GM10266 (cell line): Measurements from ENCODE around the gene ECHS1.

Experiments used
- DNase-seq: peaks from one replicate; pipeline ENCODE4 v3.0.0; 2012; ENCODE audit errors: extremely low spot score
- TF ChIP-seq, protein P1 (sequence below): IDR thresholded peaks from 2 replicates; pipeline ENCODE4 v1.5.1; 2012; ENCODE audit warnings: mild to moderate bottlenecking, low read depth; ENCODE audit not compliant: control insufficient read depth, insufficient read depth; ENCODE audit errors: missing control alignments

The ECHS1 gene

DNA sequence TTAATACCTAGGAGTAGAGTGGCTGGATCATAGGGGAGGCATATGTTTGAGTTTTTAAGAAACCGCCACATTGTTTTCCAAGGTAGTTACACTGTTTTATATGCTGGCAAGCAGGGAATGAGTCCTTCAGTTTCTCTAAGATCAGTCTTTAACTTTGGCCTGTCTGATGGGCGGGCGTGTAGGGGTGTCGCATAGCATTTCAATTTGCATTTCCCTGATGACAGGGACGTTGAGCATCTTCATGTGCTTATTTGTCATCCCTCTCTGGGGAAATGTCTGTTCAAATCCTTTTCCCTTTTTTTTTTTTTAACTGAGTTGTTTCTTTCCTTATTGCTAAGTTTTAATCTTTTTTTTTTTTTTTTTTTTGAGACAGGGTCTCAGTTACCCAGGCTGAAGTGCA, 30.6 kb upstream of the ECHS1 start:
- TF ChIP-seq, protein P1, sequence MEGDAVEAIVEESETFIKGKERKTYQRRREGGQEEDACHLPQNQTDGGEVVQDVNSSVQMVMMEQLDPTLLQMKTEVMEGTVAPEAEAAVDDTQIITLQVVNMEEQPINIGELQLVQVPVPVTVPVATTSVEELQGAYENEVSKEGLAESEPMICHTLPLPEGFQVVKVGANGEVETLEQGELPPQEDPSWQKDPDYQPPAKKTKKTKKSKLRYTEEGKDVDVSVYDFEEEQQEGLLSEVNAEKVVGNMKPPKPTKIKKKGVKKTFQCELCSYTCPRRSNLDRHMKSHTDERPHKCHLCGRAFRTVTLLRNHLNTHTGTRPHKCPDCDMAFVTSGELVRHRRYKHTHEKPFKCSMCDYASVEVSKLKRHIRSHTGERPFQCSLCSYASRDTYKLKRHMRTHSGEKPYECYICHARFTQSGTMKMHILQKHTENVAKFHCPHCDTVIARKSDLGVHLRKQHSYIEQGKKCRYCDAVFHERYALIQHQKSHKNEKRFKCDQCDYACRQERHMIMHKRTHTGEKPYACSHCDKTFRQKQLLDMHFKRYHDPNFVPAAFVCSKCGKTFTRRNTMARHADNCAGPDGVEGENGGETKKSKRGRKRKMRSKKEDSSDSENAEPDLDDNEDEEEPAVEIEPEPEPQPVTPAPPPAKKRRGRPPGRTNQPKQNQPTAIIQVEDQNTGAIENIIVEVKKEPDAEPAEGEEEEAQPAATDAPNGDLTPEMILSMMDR: no peak
- DNase-seq: no peak

DNA sequence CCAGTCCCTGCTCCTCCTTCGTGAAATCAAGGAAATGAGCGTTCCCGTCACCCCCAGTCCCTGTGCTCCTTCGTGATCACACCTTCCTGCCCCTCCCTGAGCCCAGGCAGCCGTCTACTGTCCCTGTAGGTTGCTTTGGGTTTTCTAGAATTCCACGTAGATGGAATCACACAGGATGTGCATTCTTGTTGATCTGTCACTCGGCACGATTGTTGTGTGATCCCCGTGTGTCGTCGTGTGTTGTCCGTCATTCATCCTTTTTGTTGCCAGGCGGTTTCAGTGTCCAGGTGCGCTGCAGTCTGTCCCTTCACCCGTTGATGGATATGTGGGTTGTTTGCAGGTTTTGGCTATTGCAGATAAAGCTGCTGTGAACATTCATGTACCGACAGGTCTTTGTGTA, 30.2 kb upstream of the ECHS1 start:
- TF ChIP-seq, protein P1: no peak
- no peak for DNase-seq

DNA sequence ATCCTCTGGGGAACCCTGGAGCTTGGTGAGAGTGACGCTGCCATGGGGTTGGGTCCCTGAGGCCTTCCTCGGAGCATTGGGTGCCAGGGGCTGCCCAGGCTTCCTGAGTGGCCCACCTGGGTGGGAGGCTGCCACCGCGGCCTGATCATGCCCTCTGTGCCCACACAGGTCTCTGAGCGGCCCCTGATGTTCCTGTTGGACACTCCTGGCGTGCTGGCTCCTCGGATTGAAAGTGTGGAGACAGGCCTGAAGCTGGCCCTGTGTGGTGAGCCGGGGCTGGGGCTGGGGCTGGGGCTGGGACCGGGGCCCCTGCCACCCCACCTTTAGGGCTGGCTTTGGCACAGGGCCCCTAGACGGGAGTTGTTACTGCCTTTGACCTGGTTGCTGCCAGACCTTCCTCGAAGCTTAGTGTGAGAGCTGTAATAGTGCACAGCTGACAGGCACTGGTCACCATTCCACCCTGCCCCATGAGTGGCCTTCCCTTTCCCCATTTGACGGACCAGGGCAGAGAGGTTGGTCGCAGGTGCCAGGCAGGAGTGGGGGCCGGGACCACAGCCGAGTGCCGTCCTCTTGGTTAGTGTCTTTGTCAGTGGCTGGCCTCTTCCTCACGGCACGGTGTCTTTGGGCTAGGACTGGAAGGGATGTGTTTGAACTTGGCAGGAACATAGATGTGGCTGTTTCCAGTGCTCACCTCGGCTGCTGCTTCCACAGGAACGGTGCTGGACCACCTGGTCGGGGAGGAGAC, 29.0 kb upstream of the ECHS1 start:
- TF ChIP-seq, protein P1: no peak
- DNase-seq: no peak

DNA sequence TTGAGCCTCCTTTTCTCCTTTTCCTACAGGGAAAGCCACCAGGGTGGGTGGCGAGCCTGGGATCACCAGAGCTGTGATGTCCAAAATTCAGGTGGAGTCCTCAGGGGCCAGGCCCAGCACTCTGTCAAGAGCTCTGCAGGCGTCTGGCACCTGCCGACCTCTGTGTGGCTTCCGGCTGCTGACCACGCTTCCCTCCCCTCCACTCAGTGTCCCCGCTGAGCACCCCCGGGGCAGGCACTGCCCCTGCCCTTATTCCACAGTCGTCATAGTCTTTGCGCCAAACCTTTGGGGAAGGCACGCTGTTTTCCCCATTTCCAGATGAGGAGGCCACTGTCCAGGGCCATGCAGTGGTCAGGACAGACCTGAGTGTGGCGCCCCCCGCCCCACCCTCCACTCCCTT, 28.3 kb upstream of the ECHS1 start:
- TF ChIP-seq, protein P1: no peak
- no peak for DNase-seq

DNA sequence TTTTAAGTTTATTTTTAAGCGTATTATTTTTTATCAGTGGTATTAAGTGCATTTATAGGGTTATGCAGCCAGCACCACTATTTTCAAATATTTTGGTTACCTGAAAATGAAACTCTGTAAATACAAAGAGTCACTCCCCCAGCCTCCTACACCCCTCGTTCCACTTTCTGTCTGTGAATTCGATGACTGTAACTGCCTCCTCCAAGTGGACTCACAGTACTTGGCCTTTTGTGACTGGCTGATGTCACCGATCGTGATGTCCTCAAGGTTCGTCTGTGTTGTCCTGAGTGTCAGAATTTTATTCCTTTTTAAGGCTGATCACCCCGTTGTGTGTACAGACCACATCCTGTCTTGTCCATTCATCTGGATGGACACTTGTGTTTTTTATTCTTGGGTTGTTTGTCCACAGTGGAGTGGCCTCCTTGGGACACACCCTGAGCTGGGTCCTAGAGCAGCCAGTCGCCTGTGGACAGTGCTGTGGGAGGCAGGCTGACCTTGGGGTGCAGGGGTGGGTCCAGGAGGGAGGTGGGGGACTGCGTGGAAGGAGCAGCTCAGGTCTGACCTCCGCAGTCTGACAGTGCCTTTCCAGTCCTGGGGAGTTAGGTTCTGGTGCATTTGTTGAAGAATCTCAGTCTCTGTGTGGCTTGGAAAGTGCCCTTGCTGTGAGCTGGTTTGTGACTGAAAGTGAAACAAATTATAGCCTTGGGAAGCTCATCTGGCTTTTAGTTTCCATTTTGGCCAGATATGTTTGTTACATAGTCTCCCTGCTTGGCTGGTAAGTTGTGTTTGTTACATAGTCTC, 27.7 kb upstream of the ECHS1 start:
- TF ChIP-seq, protein P1: no peak

DNA sequence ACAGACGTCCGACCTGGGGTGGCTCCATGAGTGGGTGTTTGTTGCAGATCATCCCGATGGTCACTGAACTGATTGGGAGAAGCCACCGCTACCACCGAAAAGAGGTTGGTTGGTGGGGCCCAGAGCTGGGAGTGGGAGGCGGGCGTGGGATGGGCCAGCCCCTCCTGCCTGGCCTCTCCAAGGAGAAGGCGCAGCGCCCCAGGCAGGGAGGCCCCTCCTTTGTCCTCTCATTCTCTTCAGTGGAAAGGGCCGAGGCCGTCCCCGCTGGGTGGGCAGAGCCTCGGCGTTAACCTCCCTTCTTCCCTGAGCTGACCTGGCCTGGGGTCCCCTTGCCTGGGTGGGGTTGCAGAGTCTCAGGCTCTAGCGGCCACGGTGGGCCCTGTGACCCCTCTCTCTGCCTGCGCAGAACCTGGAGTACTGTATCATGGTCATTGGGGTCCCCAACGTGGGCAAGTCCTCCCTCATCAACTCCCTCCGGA, 26.0 kb upstream of the ECHS1 start:
- TF ChIP-seq, protein P1: no peak
- no peak for DNase-seq

More for the DNA sequence above, 27.7 kb upstream of the ECHS1 start:
- DNase-seq: peak; percentile 59

DNA sequence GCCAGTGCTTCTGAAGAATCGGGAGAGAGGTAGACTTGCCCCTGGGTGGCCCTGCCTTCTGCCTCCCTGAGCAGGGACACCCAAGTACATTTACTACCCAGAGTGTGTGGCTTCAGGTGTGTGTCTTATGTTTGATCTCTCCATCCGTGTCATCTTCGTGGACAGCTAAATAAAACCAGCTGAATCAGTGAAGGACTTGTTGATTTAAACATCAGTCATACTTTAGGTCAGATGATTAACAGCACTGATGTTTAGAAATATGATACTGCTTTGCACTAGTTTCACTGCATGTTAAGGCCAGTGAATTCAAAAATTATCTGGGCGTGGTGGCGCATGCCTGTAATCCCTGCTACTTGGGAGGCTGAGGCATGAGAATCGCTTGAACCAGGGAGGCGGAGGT, 24.8 kb upstream of the ECHS1 start:
- TF ChIP-seq, protein P1: no peak

More for the DNA sequence above, 24.8 kb upstream of the ECHS1 start:
- DNase-seq: no peak
